Immature natural killer cell (primary cell): ENCODE measurements around the gene GPRC5B. TPM values are rescaled to one million over a fixed set of nuclear protein-coding genes. Genes with fewer than 3 reads are reported as not detected.

ENCODE experiments used
- DNase-seq, 3 donors: peaks; one replicate each; pipeline ENCODE4 v3.0.0; 2022; ENCODE audit warnings: mixed read lengths in 1 of 3
- H3K27ac Mint-ChIP-seq, 6 donors: one replicate each; pipeline ENCODE4 v1.8.0; 2020; ENCODE audit warnings: mixed read lengths in 6 of 6, mild to moderate bottlenecking in 5 of 6, inconsistent platforms in 4 of 6, moderate library complexity in 3 of 6
- H3K27me3 Mint-ChIP-seq, 3 donors: one replicate each; pipeline ENCODE4 v1.8.0; 2020 to 2021; ENCODE audit warnings: low read depth in 3 of 3, mild to moderate bottlenecking in 3 of 3, mixed read lengths in 3 of 3, moderate library complexity in 3 of 3, inconsistent platforms in 1 of 3
- H3K36me3 Mint-ChIP-seq, 3 donors: one replicate each; pipeline ENCODE4 v1.8.0; 2020; ENCODE audit warnings: mixed read lengths in 3 of 3, inconsistent platforms in 2 of 3, mild to moderate bottlenecking in 2 of 3
- H3K4me1 Mint-ChIP-seq, 2 donors: one replicate each; pipeline ENCODE4 v1.8.0; 2020; ENCODE audit warnings: inconsistent platforms in 2 of 2, mild to moderate bottlenecking in 2 of 2, mixed read lengths in 2 of 2, moderate library complexity in 1 of 2
- H3K4me3 Mint-ChIP-seq, 5 donors: one replicate each; pipeline ENCODE4 v1.8.0; 2020; ENCODE audit warnings: mild to moderate bottlenecking in 5 of 5, mixed read lengths in 5 of 5, inconsistent platforms in 3 of 5, moderate library complexity in 3 of 5
- H3K9me3 Mint-ChIP-seq, 6 donors: one replicate each; pipeline ENCODE4 v1.8.0; 2020; ENCODE audit warnings: mild to moderate bottlenecking in 6 of 6, mixed read lengths in 6 of 6, inconsistent platforms in 4 of 6, moderate library complexity in 3 of 6
- polyA plus RNA-seq, 3 donors: library from polyadenylated mRNA; unstranded; fragments of 300-500 nt; fragmentation: Illumina TruSeq; gene quantifications; one replicate each; pipeline ENCODE4 v1.2.3, GENCODE V29; 2021

The GPRC5B gene
- polyA plus RNA-seq, 3 donors from 2014 or later = not detected

GRCh38 chr16:19823322-19823721, 61.3 kb downstream of the GPRC5B start:
- DNase-seq = no peak
- Mint-ChIP-seq H3K27me3 (peaks cover 0 to 5% (median 2%) of the 10 kb centered on the region in 3 donors), H3K36me3 (no peaks in the 10 kb centered on the region), H3K9me3 (no peaks in the 10 kb centered on the region), H3K4me1 (no peaks in the 10 kb centered on the region), H3K27ac (no peak overlapping the region), H3K4me3 (no peak overlapping the region)

- no peak for DNase-seq
- no peak overlapping the region for H3K4me3 Mint-ChIP-seq
- no peak overlapping the region for H3K27ac Mint-ChIP-seq
- no peaks in the 10 kb centered on the region for H3K4me1 Mint-ChIP-seq
- no peaks in the 10 kb centered on the region for H3K36me3 Mint-ChIP-seq
- H3K27me3 Mint-ChIP-seq = peaks cover 0 to 5% (median 2%) of the 10 kb centered on the region in 3 donors
- no peaks in the 10 kb centered on the region for H3K9me3 Mint-ChIP-seq
Observed at GRCh38 chr16:19822533-19822932, 62.1 kb downstream of the GPRC5B start.

GRCh38 chr16:19817875-19818274, 66.8 kb downstream of the GPRC5B start:
- Mint-ChIP-seq H3K36me3 (no peaks in the 10 kb centered on the region), H3K27me3 (peaks cover 0 to 5% (median 3%) of the 10 kb centered on the region in 3 donors), H3K27ac (no peak overlapping the region), H3K4me3 (no peak overlapping the region), H3K9me3 (peaks cover 0 to 4% (median 0%) of the 10 kb centered on the region in 6 donors), H3K4me1 (no peaks in the 10 kb centered on the region)
- DNase-seq = no peak

DNA sequence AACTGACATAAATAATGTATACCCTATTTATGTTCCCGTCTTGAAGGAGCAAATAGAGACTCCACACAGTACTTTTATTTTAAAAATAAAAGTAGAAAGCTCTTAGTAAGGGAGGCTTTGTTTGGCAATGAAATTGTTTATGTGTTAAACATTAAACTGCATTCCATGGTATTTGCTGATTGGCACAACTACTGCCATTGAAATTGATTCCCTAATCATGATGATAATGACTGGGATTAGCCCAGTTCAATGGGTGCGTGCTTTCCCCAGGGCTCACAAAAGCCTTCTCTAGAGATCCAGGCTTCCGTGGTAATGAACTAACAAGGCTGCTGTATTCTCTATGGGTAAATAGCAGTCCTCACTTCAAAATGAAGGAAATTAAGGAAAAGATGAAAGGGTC, 67.5 kb downstream of the GPRC5B start:
- Mint-ChIP-seq H3K4me3 (no peak overlapping the region), H3K4me1 (no peaks in the 10 kb centered on the region), H3K27ac (no peak overlapping the region), H3K9me3 (peaks cover 0 to 6% (median 0%) of the 10 kb centered on the region in 6 donors), H3K27me3 (peaks cover 2 to 5% (median 3%) of the 10 kb centered on the region in 3 donors), H3K36me3 (no peaks in the 10 kb centered on the region)
- DNase-seq = no peak

DNA sequence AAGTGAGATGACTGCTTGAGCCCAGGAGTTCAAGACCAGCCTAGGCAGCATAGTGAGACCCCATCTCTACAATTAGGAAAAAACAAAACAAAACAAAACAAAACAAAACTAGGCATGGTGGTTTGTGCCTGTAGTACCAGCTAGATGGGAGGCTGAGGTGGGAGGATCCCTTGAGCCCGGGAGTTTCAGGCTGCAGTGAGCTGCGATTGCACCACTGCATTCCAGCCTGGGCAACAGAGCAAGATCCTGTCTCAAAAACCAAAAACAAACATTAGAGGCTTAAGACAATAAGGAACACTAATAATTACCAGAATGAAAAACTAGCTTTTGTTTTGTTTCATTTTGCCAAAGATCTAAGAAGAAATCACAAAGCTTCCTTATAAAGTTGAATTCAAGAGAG, 69.2 kb downstream of the GPRC5B start:
- no peaks in the 10 kb centered on the region for H3K36me3 Mint-ChIP-seq
- peaks cover 0 to 6% (median 0%) of the 10 kb centered on the region in 6 donors for H3K9me3 Mint-ChIP-seq
- H3K27ac Mint-ChIP-seq = no peak overlapping the region
- no peak for DNase-seq
- peaks cover 2 to 5% (median 3%) of the 10 kb centered on the region in 3 donors for H3K27me3 Mint-ChIP-seq
- no peaks in the 10 kb centered on the region for H3K4me1 Mint-ChIP-seq
- no peak overlapping the region for H3K4me3 Mint-ChIP-seq

DNA sequence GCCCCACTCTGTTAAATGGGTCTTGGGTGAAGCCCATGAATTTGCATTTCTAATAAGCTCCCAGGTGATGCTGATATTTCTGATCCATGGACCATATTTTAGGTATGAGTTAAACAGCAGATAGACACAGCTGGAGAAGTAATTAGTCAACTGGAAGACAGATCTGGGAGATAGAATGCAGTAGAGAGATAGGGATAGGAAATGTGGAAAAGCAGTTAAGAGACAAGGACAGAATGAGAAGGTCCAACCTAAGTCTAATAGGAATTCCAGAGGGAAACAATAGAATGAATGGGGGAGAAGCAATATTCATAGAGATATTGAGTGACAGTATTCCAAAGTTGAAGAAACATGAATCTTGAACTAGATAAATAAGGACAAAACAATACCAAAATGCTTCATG, 71.7 kb downstream of the GPRC5B start:
- Mint-ChIP-seq H3K4me1 (no peaks in the 10 kb centered on the region), H3K27ac (no peak overlapping the region), H3K4me3 (no peak overlapping the region), H3K36me3 (no peaks in the 10 kb centered on the region), H3K27me3 (peaks cover 0 to 4% (median 1%) of the 10 kb centered on the region in 3 donors), H3K9me3 (peaks cover 0 to 6% (median 0%) of the 10 kb centered on the region in 6 donors)
- DNase-seq = no peak

- DNase-seq = no peak
- H3K9me3 Mint-ChIP-seq = peaks cover 0 to 6% (median 0%) of the 10 kb centered on the region in 6 donors
- H3K27me3 Mint-ChIP-seq = peaks cover 0 to 4% (median under 1%) of the 10 kb centered on the region in 3 donors
- no peak overlapping the region for H3K27ac Mint-ChIP-seq
- H3K4me3 Mint-ChIP-seq = no peak overlapping the region
- no peaks in the 10 kb centered on the region for H3K36me3 Mint-ChIP-seq
- H3K4me1 Mint-ChIP-seq = no peaks in the 10 kb centered on the region
Observed at GRCh38 chr16:19810817-19811731, 73.6 kb downstream of the GPRC5B start.

DNA sequence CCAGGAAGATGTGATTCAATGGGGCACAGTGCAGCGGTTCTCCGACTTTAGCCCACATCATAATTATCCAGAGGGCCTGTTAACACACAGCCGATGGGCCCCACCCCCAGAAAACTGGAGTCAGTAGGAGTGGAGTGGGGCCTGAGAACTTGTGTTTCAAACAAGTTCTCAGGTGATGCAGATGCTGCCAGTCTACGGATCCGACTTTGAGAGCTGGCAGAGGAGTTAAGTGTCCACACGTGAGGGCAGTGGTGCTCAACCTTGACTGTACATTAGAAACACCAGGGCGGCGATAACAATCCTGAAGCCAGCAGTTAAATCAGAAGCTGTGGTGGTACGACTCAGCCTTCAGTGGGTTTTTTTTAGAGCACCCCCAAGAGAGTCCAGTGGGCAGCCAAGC, 75.0 kb downstream of the GPRC5B start:
- Mint-ChIP-seq H3K4me3 (no peak overlapping the region), H3K9me3 (peaks cover 0 to 6% (median 0%) of the 10 kb centered on the region in 6 donors), H3K4me1 (peaks cover 7% of the 10 kb centered on the region in 2 donors), H3K27ac (no peak overlapping the region), H3K36me3 (no peaks in the 10 kb centered on the region), H3K27me3 (peaks cover 0 to 4% (median 0%) of the 10 kb centered on the region in 3 donors)
- DNase-seq = no peak

DNA sequence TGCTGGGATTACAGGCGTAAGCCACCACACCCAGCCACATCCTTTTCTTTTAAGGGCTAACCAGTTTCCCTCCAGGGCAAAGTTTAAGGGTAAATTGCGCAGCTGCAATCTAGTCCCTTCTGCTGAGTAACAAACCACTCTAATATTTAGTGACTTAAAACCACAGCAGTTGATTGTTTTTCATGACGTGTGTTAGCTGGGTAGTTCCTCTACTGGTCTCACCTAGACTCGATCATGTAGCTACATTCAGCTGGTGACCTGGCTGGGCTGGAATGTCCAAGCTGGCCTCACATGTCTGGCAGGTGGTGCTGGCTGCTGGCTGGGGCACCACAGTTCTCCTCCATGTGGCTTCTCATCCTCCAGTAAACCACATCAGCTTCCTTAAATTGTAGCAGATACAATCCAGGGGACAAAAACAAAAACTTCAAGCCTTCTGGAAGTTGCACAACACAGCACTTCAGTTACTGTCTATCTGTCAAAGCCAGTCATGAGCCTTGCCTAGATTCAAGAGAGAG, 75.5 kb downstream of the GPRC5B start:
- Mint-ChIP-seq H3K36me3 (no peaks in the 10 kb centered on the region), H3K27ac (no peak overlapping the region), H3K9me3 (peaks cover 0 to 6% (median 0%) of the 10 kb centered on the region in 6 donors), H3K4me3 (no peak overlapping the region), H3K27me3 (peaks cover 0 to 4% (median 0%) of the 10 kb centered on the region in 3 donors), H3K4me1 (peaks cover 9 to 11% of the 10 kb centered on the region in 2 donors)
- no peak for DNase-seq

DNA sequence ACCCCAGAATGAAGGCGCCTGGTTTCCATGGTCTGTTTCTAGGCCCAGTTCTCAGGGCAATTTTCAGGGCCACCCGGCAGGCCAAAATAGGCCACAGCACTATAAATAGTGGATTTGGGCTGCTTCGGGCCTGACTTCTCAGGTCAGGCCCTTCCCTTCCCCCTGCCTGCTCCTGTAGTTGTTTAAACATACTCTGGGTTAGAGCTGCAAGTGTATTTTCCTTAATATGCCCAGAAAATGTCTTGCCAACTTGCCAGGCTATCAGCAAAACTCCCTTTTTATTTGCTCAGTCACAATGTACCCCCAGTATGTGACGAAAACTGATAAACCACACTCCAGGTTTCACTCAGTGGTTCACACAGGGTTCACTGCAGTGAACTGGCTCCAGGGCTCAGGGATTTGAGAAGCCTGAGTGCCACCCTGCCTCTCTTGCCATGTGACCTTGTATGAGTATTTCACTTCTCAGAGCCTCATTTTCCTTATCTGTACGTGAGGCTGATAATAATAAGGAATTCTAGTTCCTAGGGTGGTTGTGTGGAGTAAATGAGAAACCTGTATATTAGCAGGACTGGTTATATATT, 76.5 kb downstream of the GPRC5B start:
- Mint-ChIP-seq H3K4me1 (peaks cover 9 to 11% of the 10 kb centered on the region in 2 donors), H3K27ac (no peak overlapping the region), H3K36me3 (no peaks in the 10 kb centered on the region), H3K27me3 (peaks cover 0 to 4% (median 0%) of the 10 kb centered on the region in 3 donors), H3K4me3 (no peak overlapping the region), H3K9me3 (peaks cover 0 to 5% (median 0%) of the 10 kb centered on the region in 6 donors)
- DNase-seq = no peak

Other genes with a start within 250 kb of the GPRC5B start
- 1 to 10 TPM; 2.8 to 9.3 (median 3.6) TPM for gene KNOP1, start 166.6 kb downstream of the GPRC5B start, polyA plus RNA-seq
- 1 to 10 TPM in 1 of 3 donors, under 1 TPM in 1, not detected in 1; 0.95 to 3.5 TPM for gene IQCK, start 166.6 kb downstream of the GPRC5B start, polyA plus RNA-seq
- not detected for gene GPR139, start 189.0 kb upstream of the GPRC5B start, polyA plus RNA-seq